Spleen (tissue), 11 donors: ENCODE results near the gene STRADB. TPM values are rescaled to one million over a fixed set of nuclear protein-coding genes. Genes with fewer than 3 reads are reported as not detected.
"Not testable (repeated sequence)": the region's sequence is repeated elsewhere in the genome, so short reads cannot be mapped to it uniquely, and the experiment has no call there.

Experiments used
- DNase-seq: peaks from one replicate; pipeline ENCODE4 v3.0.0-alpha.2; 2020
- H3K27ac ChIP-seq, 8 donors: fragments of 200-600 bp; sonication (generic) in 7 of 8; 1 replicate in 4 of 8; 2 replicates in 4 of 8; pipeline versions ENCODE4 v1.5.0 to v1.8.0; 2016 to 2021; ENCODE audit warnings: inconsistent platforms in 4 of 8, mild to moderate bottlenecking in 4 of 8, moderate library complexity in 1 of 8
- H3K27me3 ChIP-seq, 7 donors: fragments of 200-600 bp; sonication (generic) in 6 of 7; replicated peaks in 1 of 7; 1 replicate in 4 of 7; 2 replicates in 3 of 7; pipeline versions ENCODE4 v1.5.0 to v1.8.0; 2016 to 2021; ENCODE audit warnings: inconsistent platforms in 3 of 7, mild to moderate bottlenecking in 1 of 7
- H3K36me3 ChIP-seq, 6 donors: fragments of 200-600 bp; sonication (generic) in 5 of 6; 1 replicate in 4 of 6; 2 replicates in 2 of 6; pipeline versions ENCODE4 v1.5.0 to v1.8.0; 2016 to 2021; ENCODE audit warnings: inconsistent platforms in 2 of 6
- H3K4me1 ChIP-seq, 6 donors: fragments of 200-600 bp; sonication (generic) in 5 of 6; 1 replicate in 3 of 6; 2 replicates in 3 of 6; pipeline versions ENCODE4 v1.5.0 to v1.8.0; 2016 to 2021; ENCODE audit warnings: inconsistent platforms in 3 of 6
- H3K4me3 ChIP-seq, 8 donors: fragments of 200-600 bp; sonication (generic) in 7 of 8; 1 replicate in 4 of 8; 2 replicates in 4 of 8; pipeline versions ENCODE4 v1.5.0 to v1.8.0; 2016 to 2021; ENCODE audit warnings: inconsistent platforms in 4 of 8, mild to moderate bottlenecking in 4 of 8, moderate library complexity in 2 of 8
- H3K9me3 ChIP-seq, 8 donors: fragments of 200-600 bp; sonication (generic) in 7 of 8; 1 replicate in 4 of 8; 2 replicates in 4 of 8; pipeline versions ENCODE4 v1.5.0 to v1.8.0; 2016 to 2021; ENCODE audit warnings: inconsistent platforms in 4 of 8
- CTCF ChIP-seq, 11 experiments: fragments of 200-600 bp in 7 of 11; fragments of 450-650 bp in 4 of 11; sonication (generic) in 4 of 11; IDR thresholded peaks in 8 of 11; conservative IDR thresholded peaks in 3 of 11; 1 replicate in 7 of 11; 2 replicates in 4 of 11; pipeline versions ENCODE4 v1.4.0 to v1.8.0; 2016 to 2021; ENCODE audit warnings: antibody characterized with exemption in 11 of 11, inconsistent platforms in 4 of 11, mild to moderate bottlenecking in 1 of 11
- POLR2A ChIP-seq, 3 donors: fragments of 450-650 bp; IDR thresholded peaks; one replicate each; pipeline ENCODE4 v1.5.1; 2017; ENCODE audit warnings: antibody characterized with exemption in 3 of 3, mild to moderate bottlenecking in 1 of 3
- POLR2AphosphoS5 ChIP-seq, 3 donors: sonication (generic); formaldehyde crosslinking; IDR thresholded peaks; one replicate each; pipeline ENCODE4 v1.5.1; 2017; ENCODE audit warnings: antibody characterized with exemption in 3 of 3
- WGBS, 5 donors: extraction: QIAGEN DNeasy Blood & Tissue Kit in 3 of 5; methylation state at CpG; one replicate each; pipeline versions ENCODE4 v1.1.5 to v1.1.7; 2013 to 2018; 5-methylcytosine and 5-hydroxymethylcytosine counted together
- intact Hi-C: fragments of 100-400 bp; cut with DNase I; formaldehyde crosslinking; loops from one replicate; pipeline ENCODE4 v1.15.0; 2023; ENCODE audit warnings: low total_unique reads
- polyA plus RNA-seq, 3 donors: library from polyadenylated mRNA; stranded (reverse); fragments of 200-250 nt; gene quantifications; one replicate each; pipeline ENCODE4 v1.2.1, GENCODE V29; 2013
- total RNA-seq, 7 donors: library from RNA; depleted of rRNA in 3 of 7; stranded (reverse); fragments of >200 nt in 3 of 7; fragmentation: NEBNext Ultra II Directional in 4 of 7; extraction: Animal tissue kit (Norgen Biotek cat#: 25700) in 4 of 7; gene quantifications; one replicate each; pipeline versions ENCODE4 v1.1.0 to v1.2.1, GENCODE V29; 2016 to 2021
- donor health status: healthy with polysubstance abuse.
- donor health status: DM: no; HTN: no; CAD: no; lungs with moderate emphysema.
- donor health status: DM: no; HTN: no; CAD: no.
- donor health status: Bipolar disorder and iron deficiency.
- donor health status: healthy.
- donor health status: DM: no; HTN: no; CAD: no.
- donor health status: DM: yes; HTN: yes; CAD: no.

Gene STRADB
- total and polyA plus RNA-seq, 10 donors: 13.4 to 45.3 (median 20.3) TPM

- no peak for DNase-seq
- no peak overlapping the region for H3K4me3 ChIP-seq
- H3K9me3 ChIP-seq: no peaks in the 10 kb centered on the region
- intact Hi-C loops: no loop called here
- H3K27me3 ChIP-seq: no peaks in the 10 kb centered on the region
- H3K4me1 ChIP-seq: peaks cover 3 to 80% (median 32%) of the 10 kb centered on the region in 6 donors
- WGBS, 5 donors: 65 to 85% (median 76%) methylated on average over 3 of the region's 3 CpGs
- H3K36me3 ChIP-seq: peaks cover 0 to 15% (median 0%) of the 10 kb centered on the region in 6 donors
- TF ChIP-seq CTCF (IDR thresholded peaks at IDR 0.05 in 8 of 11, conservative IDR thresholded peaks at IDR 0.05 in 3 of 11): no peak
- no peak for TF ChIP-seq POLR2A (IDR thresholded peaks at IDR 0.05)
- no peak for TF ChIP-seq POLR2AphosphoS5 (IDR thresholded peaks at IDR 0.05)
- H3K27ac ChIP-seq: peak overlapping the region in 4 of 8 donors; percentile 9 to 54 (median 12)
These were observed 31.0 kb upstream of the STRADB start for GRCh38 chr2:201420442-201421113.

GRCh38 chr2:201425952-201426351 is 25.6 kb upstream of the STRADB start:
- Histone ChIP-seq H3K27ac (no peak overlapping the region), H3K4me3 (no peak overlapping the region), H3K9me3 (peaks cover 0 to 8% (median 0%) of the 10 kb centered on the region in 8 donors), H3K4me1 (peaks cover 2 to 63% (median 19%) of the 10 kb centered on the region in 6 donors), H3K27me3 (no peaks in the 10 kb centered on the region), H3K36me3 (peaks cover 0 to 12% (median 0%) of the 10 kb centered on the region in 6 donors)
- 91 to 98% (median 96%) methylated on average over 9 of the region's 9 CpGs for WGBS, 5 donors
- no peak for TF ChIP-seq POLR2A (IDR thresholded peaks at IDR 0.05)
- TF ChIP-seq CTCF (IDR thresholded peaks at IDR 0.05 in 8 of 11, conservative IDR thresholded peaks at IDR 0.05 in 3 of 11): no peak
- TF ChIP-seq POLR2AphosphoS5 (IDR thresholded peaks at IDR 0.05): no peak
- DNase-seq: no peak
- intact Hi-C loops: no loop called here

GRCh38 chr2:201428366-201428765 is 23.2 kb upstream of the STRADB start:
- H3K27me3 ChIP-seq, H3K4me3 ChIP-seq, DNase-seq, H3K27ac ChIP-seq, H3K9me3 ChIP-seq, intact Hi-C loops: not testable (repeated sequence)
- peaks cover 0 to 12% (median 0%) of the 10 kb centered on the region in 6 donors for H3K36me3 ChIP-seq
- peaks cover 10 to 64% (median 35%) of the 10 kb centered on the region in 6 donors for H3K4me1 ChIP-seq

GRCh38 chr2:201429835-201430234 is 21.7 kb upstream of the STRADB start:
- H3K27ac ChIP-seq, DNase-seq, H3K4me3 ChIP-seq, intact Hi-C loops, H3K9me3 ChIP-seq, H3K27me3 ChIP-seq: not testable (repeated sequence)
- Histone ChIP-seq H3K36me3 (peaks cover 0 to 12% (median 0%) of the 10 kb centered on the region in 6 donors), H3K4me1 (peaks cover 14 to 62% (median 32%) of the 10 kb centered on the region in 6 donors)
- WGBS, 5 donors: 91 to 98% (median 94%) methylated on average over 6 of the region's 6 CpGs

GRCh38 chr2:201430322-201430721 is 21.2 kb upstream of the STRADB start:
- H3K4me3 ChIP-seq, H3K27ac ChIP-seq, H3K27me3 ChIP-seq, DNase-seq, H3K9me3 ChIP-seq, intact Hi-C loops: not testable (repeated sequence)
- 94 to 99% (median 98%) methylated on average over 9 to 12 of the region's 12 CpGs for WGBS, 5 donors
- peaks cover 0 to 12% (median 0%) of the 10 kb centered on the region in 6 donors for H3K36me3 ChIP-seq
- H3K4me1 ChIP-seq: peaks cover 14 to 57% (median 30%) of the 10 kb centered on the region in 6 donors
